ENCODE results near the gene C11orf98.
"Not testable (repeated sequence)": the region's sequence is repeated elsewhere in the genome, so short reads cannot be mapped to it uniquely, and the experiment has no call there.

The C11orf98 gene

GRCh38 chr11:62665075-62665598 lies at the start of gene C11orf98, which contains the start of gene CSKMT:
Gene C11orf98, minus strand, starts transcription at chr11:62665210. Its CDS starts 41 bp downstream, at chr11:62665169.
Gene CSKMT, plus strand, starts transcription at chr11:62665312. Its CDS starts 568 bp downstream, at chr11:62665880.
- peak; percentile 99 for DNase-seq

- no peak for DNase-seq
Observed at GRCh38 chr11:62713343-62713742, 48.3 kb upstream of the C11orf98 start.

DNA sequence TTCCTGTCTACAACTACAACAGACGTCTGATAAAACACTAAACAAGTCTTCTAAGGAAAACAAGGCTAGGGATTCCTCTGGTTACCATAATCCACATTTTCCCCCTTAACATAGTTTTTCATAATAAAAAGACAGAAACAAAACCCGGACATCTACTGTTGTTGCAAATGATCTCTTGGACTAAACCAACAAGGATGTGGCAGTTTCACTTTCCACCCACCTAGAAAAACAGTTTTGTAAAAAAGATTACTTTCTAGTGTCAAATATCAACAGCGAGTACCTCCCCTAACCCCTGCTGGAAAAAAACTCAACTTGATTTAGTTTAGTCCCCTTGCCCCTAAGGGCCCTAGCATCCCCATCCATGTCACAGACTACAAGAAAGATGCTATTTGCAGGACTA lies 47.9 kb upstream of the C11orf98 start:
- no peak for DNase-seq

GRCh38 chr11:62712276-62712812 lies 47.3 kb upstream of the C11orf98 start:
- DNase-seq: no peak

DNA sequence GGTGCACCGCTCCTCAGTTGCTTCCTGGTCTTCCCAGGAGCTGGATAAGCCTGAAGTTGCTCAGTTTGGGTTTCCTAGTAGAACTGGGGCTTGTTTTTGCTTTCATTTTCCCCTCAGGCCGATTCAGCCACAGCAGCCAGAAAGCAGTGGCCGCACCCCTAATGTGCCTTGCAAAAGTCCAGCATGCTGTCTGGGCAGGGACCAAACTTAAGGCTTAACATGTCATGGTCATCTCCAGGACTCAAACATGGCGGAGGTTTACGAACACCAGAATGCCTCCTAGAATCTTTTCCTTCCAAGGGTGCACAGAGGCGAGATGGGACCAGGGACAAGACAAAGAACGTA lies 45.0 kb upstream of the C11orf98 start:
- no peak for DNase-seq

DNA sequence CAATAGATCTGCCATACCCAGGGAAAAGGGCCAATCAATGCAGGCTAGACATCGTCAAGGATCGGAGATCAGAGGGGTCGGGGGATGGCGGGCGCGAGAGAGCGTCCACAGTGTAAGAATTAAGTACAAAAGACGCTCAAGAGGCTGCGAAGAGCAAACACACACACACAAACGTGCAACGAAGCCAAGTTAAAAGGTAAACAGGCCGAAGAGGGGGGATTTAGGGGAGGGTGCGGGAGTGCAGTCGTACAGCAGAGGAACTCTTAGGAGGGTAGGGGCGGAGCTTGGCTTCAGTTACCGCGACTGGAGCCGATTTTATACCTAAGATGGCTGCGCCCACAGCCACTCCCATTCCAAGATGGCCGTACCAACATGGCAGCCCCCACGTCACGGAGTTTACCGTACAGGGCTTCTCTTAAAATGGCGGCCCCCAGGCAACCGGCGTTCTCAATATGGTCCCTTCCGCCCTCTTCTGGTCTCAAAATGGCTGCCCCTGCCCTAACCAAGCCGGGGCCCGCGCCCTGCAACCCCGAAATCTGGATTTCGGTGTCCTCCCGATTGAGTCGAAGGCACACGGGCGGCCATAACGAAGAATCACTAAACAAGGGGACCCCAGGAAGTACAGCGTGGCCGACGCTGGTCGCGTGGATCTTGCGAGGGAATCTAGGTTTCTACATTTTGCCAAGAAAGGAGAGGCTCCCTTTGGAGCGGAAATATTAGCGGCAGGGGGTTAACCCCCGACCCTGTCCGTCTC lies 44.4 kb upstream of the C11orf98 start:
- peak; percentile 95 for DNase-seq

DNA sequence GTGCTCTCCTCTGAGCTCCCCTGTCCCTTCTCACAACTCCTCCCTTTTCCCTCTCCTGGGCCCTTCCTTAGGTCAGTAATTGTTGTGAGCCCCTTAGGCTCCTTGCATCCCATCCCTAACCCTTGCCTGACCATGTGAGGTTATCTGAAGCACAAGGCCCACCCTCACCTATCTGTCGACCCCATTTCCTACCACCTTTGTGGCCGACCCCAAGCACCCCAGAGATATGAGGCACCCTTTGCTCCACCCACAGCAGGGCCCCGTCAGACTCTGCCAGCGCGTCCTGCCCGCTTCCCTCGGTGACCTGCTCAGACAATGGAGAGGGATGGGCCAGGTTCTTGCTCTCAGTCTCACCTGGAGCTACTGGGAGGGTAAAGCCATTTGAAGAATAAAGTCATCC lies 43.8 kb upstream of the C11orf98 start:
- DNase-seq: no peak

DNA sequence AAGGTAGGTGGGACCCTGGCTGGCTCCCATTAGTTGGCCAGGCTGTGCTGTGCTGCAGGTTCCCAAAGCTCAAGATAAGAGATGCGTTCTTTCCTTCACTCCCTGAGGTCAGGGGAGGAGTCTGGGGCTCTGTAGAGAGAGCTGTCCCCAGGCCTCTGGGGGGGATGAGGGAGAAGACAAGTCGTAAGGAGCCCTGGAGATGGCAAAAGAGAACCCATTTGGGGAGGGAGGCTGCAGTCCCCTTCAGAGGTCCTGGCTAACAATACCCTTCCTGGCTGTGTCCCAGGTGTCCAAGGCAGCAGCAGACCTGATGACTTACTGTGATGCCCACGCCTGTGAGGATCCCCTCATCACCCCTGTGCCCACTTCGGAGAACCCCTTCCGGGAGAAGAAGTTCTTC lies 43.4 kb upstream of the C11orf98 start:
- DNase-seq: peak; percentile 64

- DNase-seq: no peak
Observed at GRCh38 chr11:62707277-62707861, 42.4 kb upstream of the C11orf98 start, which contains the start of the genes BSCL2 and GNG3. Gene BSCL2, minus strand, starts transcription at chr11:62707424. Its CDS starts 229 bp downstream, at chr11:62707195. Gene GNG3, plus strand, starts transcription at chr11:62707676. Its CDS starts 620 bp downstream, at chr11:62708296.

GRCh38 chr11:62706850-62707247 lies 41.8 kb upstream of the C11orf98 start:
- DNase-seq: no peak

- peak; percentile 97 for DNase-seq
Observed at GRCh38 chr11:62705880-62706849, 41.2 kb upstream of the C11orf98 start.

DNA sequence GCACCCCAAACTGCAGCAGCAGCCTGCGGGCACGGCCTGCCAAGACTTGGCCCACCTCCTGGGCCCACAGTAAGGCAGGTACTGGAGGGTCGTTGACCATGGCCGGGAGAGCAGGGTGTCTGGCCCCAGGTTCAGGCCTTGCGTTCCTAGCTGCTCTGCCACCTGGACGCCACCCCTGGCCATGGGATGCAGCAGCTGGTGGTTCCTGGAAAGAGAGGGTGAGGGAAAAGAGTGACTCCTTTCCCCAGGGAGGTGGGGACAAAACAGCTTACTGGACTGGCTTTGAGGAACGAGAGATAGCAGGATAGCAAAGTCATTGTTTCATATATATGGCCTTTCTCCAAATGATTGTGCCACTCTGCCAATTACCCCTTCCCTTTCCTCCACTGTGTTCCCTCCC lies 40.4 kb upstream of the C11orf98 start:
- no peak for DNase-seq

DNA sequence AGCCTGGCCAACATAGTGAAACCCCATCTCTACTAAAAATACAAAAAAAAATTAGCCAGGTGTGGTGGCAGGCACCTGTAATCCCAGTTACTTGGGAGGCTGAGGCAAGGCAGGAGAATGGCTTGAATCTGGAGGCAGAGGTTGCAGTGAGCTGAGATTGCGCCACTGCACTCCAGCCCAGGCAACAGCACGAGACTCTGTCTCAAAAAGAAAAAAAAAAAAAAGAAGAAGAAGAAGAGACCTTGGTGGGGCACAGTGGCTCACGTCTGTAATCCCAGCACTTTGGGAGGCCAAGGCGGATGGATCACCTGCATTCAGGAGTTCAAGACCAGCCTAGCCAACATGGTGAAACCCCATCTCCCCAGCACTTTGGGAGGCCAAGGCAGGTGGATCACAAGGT lies 38.9 kb upstream of the C11orf98 start:
- DNase-seq: not testable (repeated sequence)

GRCh38 chr11:62702246-62702645 lies 37.2 kb upstream of the C11orf98 start:
- no peak for DNase-seq

DNA sequence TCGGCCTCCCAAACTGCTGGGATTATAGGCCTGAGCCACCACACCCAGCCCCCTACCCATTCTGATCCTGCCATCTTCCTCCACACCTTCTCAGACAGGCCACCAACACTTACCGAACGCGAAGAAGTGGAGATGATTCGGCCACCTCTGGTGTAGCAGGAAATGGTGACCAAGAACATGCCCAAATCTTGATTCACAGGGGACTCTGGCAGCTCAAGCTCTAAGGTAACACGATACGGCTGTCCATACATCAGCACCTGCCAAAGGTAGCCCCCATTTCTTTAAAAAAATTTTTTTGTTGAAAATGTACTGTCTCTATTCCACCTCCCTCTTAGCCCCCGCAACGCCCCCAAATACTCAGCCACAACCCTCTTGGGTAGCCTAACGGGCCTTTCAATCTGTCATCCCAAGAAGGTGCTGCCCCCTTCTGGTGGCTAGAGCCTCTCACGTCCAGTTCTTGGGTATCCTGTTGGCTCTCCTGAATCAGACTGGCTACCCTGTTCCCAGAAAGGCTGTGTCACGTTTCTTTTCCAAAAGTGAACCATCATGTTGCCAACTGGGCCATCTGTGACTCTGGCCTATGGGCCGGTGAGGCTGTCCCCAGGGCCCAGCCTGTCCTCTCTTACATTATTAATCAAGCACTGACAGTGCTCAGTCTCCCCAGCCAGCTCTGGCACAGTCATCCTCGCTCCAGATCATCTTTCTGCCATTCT lies 29.6 kb upstream of the C11orf98 start:
- peak; percentile 89 for DNase-seq

DNA sequence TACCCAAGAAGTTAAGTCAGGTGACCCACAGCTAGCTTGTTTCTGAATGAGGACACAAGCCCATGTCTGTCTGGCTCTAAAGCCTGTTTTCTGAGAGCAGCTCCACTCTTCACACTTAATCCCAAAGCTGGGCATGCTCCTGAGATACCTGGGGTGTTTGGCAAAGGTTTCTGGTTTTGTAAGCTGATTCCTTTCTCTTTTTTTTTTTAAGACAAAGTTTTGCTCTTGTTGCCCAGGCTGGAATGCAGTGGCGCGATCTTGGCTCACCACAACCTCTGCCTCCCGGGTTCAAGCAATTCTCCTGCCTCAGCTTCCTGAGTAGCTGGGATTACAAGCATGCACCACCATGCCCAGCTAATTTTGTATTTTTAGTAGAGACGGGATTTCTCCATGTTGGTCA lies 28.6 kb upstream of the C11orf98 start:
- not testable (repeated sequence) for DNase-seq

- no peak for DNase-seq
Observed at GRCh38 chr11:62689421-62690183, 24.6 kb upstream of the C11orf98 start, which contains the start of gene LRRN4CL. Gene LRRN4CL, minus strand, starts transcription at chr11:62689530. Its CDS starts 1,022 bp downstream, at chr11:62688508.

GRCh38 chr11:62688491-62688890 lies 23.5 kb upstream of the C11orf98 start:
- no peak for DNase-seq

DNA sequence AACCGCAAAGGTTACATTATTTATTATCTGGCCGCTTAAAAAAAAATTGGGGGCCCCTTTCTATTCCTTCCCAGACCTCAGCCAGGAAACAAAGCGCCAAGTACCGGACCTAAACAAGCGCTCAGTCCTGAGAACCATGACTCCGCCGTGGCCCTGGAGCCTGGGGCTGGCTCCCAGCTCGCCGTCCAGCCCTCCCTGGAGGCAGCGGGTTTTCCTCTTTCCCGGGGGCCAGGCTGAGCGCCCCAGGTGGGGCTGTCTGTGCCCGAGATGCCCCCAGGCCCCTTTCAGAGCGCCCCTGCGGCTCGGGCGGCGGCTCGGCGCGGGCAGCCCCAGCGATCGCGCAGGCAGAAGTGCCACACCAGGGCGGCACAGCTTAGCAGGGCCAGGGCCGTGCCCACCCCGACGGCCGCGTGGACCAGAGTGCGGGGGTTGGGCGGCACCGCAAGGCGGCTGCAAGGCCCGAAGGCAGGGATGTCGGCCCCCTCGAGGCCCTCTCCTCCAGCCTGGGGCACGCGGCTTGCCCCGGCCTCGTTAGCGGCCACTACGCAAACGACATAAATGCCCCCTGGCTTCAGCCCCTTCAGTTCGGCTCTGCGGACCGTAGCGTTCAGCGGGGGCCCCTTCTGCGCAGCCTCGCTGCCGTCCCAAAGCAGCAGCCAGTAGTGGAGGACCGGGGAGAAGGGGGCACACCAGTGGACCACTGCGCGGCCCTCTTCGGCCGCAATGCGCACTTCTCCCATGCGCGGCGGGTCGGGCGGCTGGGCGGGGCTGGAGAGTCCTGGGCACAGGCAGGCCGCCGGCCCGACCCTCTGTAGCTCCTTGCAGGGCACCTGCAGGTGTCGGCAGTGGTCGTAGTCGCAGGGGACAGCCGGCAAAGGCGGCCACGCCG lies 22.7 kb upstream of the C11orf98 start:
- DNase-seq: no peak

DNA sequence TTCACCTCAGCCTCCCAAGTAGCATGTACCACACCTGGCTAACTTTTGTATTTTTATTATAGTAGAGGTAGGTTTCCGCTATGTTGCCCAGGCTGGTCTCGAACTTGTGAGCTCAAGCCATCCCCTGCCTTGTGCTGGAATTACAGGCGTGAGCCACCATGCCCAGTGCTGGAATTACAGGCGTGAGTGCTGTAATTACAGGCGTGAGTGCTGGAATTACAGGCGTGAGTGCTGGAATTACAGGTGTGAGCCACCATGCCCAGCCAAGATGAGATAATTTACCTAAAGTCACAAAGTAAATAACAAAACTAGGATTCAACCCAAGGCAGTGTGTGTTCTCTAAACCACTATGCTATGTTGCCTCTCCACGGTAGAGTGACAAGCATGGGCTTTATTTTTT lies 17.5 kb upstream of the C11orf98 start:
- DNase-seq: no peak
